HG03025 (cell line): ENCODE results near the gene SNAP23.

Experiments used
- ATAC-seq: cut with Tn5 transposase; IDR thresholded peaks from one replicate; pipeline ENCODE4 v1.9.1; 2021; ENCODE audit warnings: mild to moderate bottlenecking, moderate library complexity; ENCODE audit not compliant: unreplicated experiment, low FRiP score

Gene SNAP23

DNA sequence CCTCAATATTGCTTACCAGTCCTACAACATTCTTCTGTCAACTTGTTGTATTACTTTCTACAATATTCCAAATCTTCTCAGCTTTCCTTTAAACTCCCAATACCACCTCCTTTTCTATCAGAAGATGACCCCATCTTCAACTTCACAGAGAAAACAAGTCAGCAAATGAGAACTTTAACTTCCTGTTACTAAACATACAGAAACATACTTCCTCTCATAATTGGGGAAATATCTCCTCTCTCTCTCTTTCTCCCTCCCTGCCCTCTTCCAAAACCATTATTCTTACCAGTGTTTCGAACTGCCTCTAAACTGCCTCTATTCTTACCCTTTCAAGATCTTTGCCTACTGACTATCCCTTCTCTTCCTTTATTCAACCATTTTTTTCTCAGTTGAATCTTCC, 1.8 kb upstream of the SNAP23 start:
- no peak for ATAC-seq

GRCh38 chr15:42494998-42495360, 455 bp upstream of the SNAP23 start:
- ATAC-seq = no peak

DNA sequence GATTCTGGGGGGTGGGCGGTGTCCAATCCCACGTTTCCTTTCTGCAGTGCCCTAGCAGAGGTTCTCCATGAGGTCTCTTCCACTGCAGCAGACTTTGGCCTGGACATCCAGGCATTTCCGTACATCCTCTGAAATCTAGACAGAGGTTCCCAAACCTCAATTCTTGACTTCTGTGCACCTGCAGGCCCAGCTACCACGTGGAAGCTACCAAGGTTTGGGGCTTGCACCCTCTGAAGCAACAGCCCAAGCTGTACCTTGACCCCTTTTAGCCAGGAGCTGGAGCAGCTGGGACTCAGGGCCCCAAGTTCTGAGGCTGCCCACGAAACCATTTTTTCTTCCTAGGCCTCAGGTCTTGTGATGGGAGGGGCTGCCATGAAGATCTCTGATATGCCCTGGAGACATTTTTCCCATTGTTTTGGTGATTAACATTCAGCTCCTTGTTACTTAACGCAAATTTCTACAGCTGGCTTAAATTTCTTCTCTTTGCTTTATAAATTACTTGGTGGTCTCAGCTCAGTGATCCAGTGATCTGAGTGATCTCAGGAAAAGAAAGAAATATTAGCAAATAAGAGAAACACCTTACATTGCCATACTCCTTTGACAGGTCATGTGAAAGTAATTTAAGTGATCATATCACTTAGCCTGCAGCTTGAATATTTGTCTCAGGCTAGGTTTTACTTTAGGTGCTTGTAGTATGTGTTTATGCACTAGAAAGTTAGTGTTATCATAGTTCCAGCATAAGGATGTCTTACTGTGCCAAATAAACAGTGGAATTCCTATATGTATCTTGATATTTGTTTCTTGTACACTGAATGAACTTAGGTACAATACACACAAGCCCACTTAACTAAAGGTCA, 3.0 kb downstream of the SNAP23 start:
- no peak for ATAC-seq

- no peak for ATAC-seq
These were observed 4.6 kb downstream of the SNAP23 start for GRCh38 chr15:42499858-42500609.

- no peak for ATAC-seq
These were observed 7.0 kb downstream of the SNAP23 start for GRCh38 chr15:42502477-42502876.

GRCh38 chr15:42503825-42504224, 8.4 kb downstream of the SNAP23 start:
- ATAC-seq = no peak

GRCh38 chr15:42504631-42505030, 9.2 kb downstream of the SNAP23 start:
- no peak for ATAC-seq

DNA sequence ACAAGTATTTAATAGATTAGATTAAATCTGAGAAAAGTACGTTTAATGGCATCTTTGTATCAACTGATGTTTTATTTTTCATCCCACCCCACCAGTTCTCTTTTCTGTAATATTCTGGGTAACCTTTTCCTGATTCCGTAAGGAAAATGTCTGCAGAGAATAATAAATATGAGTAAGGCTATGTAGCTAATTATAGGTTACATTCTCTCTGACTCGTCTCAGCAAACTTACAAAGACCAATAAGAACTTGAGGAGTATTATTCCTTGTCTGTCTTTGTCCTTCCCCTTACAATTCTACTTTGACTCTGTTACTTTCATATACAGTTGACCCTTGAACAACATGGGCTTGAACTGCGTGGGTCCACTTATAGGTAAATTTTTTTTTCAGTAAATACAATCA, 12.1 kb downstream of the SNAP23 start:
- no peak for ATAC-seq

GRCh38 chr15:42508263-42508690, 12.8 kb downstream of the SNAP23 start:
- ATAC-seq = no peak

DNA sequence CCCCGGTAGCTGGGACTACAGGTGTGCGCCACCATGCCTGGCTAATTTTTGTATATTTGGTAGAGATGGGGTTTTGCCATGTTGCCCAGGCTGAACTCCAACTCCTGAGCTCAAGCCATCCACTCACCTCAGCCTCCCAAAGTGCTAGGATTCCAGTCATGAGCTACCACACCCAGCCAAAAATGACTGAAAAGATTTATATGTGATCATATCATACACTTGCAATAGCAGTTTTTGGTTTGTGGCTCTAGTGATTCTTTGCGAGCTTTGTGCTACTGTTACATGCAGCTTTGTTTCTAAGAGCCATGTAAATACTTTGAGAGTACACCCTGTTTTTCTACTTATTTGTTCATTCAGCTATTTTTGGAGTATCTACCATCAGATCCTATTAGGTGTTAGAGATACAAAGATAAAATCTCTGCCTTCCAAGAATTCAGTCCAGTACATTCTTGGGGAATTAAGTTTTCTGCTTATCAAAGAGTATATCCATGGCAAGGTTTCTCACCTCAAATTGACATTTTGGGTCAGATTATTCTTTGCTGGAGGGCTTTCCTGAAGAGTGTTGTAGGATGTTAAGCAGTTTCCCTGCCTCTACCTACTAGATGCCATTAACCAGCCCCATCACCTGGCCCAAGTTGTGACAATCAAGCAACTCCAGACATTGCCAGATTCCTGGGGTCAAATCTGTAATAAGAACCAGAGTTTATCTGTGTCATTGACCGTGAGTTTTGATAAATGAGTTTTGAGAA, 15.0 kb downstream of the SNAP23 start:
- no peak for ATAC-seq

- no peak for ATAC-seq
These were observed 15.6 kb downstream of the SNAP23 start for GRCh38 chr15:42511007-42511391.

DNA sequence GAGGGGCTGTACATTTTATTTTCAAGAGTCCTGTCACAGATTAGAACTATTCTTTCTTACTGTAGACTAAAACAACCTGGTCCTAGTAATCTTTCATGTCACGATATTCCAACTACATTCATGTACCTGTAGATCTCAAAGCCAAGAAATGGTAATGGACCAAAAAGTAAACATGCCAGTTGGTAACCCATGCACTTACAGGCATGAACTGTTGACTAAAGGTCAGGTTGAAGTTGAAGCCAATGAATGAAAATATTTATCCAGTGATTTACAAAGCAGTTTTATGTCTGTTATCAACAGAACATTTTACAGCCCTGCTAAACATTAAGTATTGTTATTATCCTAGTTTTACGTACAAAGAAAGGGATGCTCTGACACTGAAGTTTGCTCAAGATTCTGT, 27.9 kb downstream of the SNAP23 start:
- ATAC-seq = no peak

DNA sequence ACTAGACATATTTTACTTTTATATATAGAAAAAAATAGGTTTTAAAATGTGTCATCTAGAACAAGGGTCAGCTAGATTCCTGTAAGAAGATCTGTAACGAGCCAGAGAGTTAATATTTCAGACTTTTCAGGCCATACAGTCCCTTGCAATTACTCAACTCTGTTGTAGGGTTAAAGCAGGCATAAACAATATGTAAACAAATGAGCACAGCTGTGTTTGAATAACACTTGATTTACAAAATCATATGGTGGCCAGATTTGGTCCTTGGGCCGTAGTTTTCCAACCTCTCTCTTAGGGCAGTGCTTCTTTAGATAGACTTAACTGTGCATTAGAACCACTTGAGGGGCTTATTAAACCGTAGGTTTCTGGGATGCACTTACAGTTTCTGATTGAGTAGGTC, 33.5 kb downstream of the SNAP23 start:
- no peak for ATAC-seq

DNA sequence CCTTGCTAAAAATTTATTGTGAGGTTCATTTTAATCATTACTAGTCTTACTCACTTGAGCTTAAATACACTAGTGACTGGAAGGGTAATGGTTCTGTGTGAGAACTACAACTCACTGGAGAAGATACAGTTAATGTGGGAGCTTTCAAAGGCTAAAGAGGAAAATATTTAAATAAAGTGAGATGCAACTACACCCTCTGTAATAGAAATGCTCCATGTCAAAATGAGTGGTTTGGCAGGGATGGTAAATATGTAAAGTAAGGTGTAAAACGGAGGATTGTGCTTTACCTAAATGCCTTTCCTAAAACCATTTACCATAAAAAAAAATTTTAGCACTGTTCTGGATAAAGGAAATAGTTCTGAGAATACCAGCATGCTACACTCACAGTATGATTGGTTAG, 37.8 kb downstream of the SNAP23 start:
- ATAC-seq = no peak

DNA sequence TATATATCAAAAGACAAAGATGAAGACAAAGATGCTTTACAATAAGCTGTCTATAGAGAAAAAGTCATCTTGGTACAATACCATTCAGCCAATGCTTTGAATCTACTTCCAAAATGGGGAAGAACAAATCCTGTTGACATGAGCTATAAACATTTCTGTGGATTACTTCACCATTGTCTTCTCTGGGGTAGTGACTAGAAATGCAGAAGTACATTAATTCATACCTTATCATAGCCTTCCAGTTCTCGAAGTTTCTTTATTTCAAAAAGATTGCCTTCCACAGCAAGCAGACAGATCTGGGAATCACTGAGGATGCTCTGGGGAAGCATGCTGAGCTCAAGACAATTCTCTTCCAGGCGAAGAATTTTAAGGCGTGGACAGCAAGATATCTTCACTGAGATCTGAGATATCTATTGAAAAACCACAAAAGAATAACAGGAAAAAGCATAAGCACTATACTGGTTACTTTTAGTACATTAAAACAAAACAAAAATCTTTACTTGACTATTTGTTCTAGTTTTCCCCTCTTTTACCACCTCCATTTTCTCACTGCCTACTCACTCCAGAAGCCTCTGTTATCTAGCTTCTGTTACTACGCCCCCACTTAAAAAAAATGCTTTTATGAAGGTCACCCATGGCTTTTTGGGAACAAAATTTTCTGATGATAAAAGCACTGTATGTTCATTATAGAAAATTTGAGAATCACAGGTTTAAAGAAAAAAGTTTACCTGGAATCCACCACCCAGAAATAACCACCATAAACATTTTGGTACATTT, 49.6 kb downstream of the SNAP23 start:
- no peak for ATAC-seq

GRCh38 chr15:42547918-42548248, 52.4 kb downstream of the SNAP23 start:
- no peak for ATAC-seq

DNA sequence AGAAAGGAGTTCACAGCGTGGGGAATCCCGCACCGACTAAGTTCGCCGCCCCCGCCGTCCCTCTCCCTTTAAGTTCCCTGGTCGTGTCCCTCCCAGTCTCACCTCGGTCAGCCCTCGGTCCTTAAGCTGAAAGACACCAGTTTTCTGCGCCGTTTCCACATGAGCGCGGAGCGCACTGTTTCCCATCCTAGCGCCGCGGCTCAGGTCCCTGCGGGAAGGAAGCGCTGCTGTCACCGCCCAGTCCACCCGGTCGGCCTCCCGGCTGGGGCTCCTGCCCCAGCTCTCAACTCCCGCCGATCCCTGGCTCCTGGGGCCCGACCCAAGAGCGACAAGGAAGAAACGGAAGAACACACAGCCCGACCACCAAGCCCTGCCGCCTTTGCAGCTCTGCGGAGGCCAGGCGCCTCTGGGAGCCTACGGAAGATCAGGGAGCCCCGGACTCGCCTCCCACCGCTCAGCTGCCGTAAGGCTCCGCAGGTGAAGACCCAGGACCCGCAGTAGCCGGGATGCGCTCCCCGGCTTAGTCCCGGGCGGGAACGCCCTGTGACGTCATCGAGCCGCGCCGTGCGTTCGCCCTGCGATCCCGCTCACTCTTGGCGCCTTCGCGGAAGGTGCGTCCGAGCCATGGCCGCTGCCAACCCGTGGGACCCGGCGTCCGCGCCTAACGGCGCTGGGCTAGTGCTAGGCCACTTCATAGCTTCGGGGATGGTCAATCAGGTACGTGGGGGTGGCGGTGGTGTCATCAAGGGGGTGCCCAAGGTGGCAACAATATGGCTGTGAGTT, 53.0 kb downstream of the SNAP23 start, which contains the start of the genes HAUS2 and LRRC57:
HAUS2 (plus strand) TSS at position 590 of the 783 bp plus-strand sequence; CDS start at position 625, 35 bp downstream.
LRRC57 (minus strand) TSS at position 545 of the 783 bp plus-strand sequence; CDS start at position 186, 359 bp downstream.
- peak; percentile 73 for ATAC-seq

- peak; percentile 6 for ATAC-seq
These were observed 53.6 kb downstream of the SNAP23 start for GRCh38 chr15:42549032-42549491.

DNA sequence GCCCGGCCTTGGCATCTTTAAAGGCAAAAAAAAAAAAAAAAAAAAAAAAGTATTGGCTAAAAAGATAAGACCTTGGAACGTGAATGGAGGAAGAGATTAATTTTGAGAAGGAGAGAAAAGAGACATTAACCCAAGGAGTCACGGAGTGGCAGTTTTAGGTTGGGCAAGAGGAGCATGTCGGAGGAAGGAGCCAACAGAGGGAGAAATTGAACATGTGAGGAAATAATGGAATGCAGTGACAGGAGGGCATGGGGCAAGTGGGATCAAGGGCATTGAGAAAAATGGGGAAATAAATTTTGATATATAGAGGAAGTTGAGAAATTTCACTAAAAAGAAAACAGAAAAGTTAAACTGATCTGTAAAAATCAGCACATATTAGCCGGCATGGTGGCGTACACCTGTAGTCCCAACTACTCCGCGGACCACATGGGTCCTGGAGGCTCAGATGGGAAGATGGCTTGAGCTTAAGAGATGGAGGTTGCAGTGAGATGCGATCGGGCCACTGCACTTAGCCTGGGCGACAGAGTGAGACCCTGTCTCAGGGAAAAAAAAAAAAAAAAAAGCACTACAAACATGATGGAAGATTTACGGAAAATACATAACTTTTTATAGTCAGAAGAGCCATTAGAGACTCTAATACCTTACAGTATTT, 54.4 kb downstream of the SNAP23 start:
- ATAC-seq = no peak
